ENCODE data around the gene C15orf62. TPM values are rescaled to one million over a fixed set of nuclear protein-coding genes. Genes with fewer than 3 reads are reported as not detected.

C15orf62 gene
- polyA plus RNA-seq, 4 donors: 0.88 to 5.1 (median 0.89) TPM; not detected in 1

- Histone ChIP-seq H3K9me3 (ENCODE audit: control insufficient read depth in 2 of 2, insufficient read depth in 1 of 2, low read depth in 1 of 2, low read length in 1 of 2) (no peaks in the 10 kb centered on the region), H3K27ac (ENCODE audit: low read depth in 1 of 3, low read length in 2 of 3) (no peak overlapping the region), H3K4me1 (ENCODE audit: control insufficient read depth in 3 of 3, insufficient read depth in 2 of 3, low read depth in 1 of 3, low read length in 2 of 3) (peaks cover 0 to 16% (median 0%) of the 10 kb centered on the region in 3 donors), H3K36me3 (ENCODE audit: control insufficient read depth in 3 of 3, insufficient read depth in 2 of 3, low read depth in 1 of 3, low read length in 3 of 3) (peaks cover 0 to 5% (median 2%) of the 10 kb centered on the region in 3 donors), H3K27me3 (ENCODE audit: control insufficient read depth in 3 of 3, insufficient read depth in 3 of 3, low read length in 3 of 3) (no peaks in the 10 kb centered on the region), H3K4me3 (ENCODE audit: low read depth in 1 of 3, low read length in 3 of 3) (no peak overlapping the region)
- 92 to 95% (median 95%) methylated on average over 2 of the region's 2 CpGs for WGBS, 3 donors
- FAIRE-seq (no peak), DNase-seq (no peak)
Measured at GRCh38 chr15:40821195-40821594, 51.4 kb downstream of the C15orf62 start.

Other genes with a start within 250 kb of the C15orf62 start
- 10 to 100 TPM; 22.3 to 35.5 (median 23.6) TPM for gene CCDC32, start 204.9 kb upstream of the C15orf62 start, polyA plus RNA-seq
- gene RPUSD2, start 200.7 kb upstream of the C15orf62 start, polyA plus RNA-seq: 10 to 100 TPM in 2 of 4 donors, 1 to 10 TPM in 2; 3.2 to 10.6 (median 7.0) TPM
- 10 to 100 TPM in 1 of 4 donors, 1 to 10 TPM in 3; 8.1 to 11.0 (median 8.9) TPM for gene KNL1, start 175.7 kb upstream of the C15orf62 start, polyA plus RNA-seq
- 1 to 10 TPM in 3 of 4 donors, under 1 TPM in 1; 0.89 to 8.5 (median 5.1) TPM for gene RAD51, start 74.8 kb upstream of the C15orf62 start, polyA plus RNA-seq
- 10 to 100 TPM; 36.6 to 80.8 (median 68.2) TPM for gene RMDN3, start 14.7 kb upstream of the C15orf62 start, polyA plus RNA-seq
- 100 to 1,000 TPM in 3 of 4 donors, 10 to 100 TPM in 1; 96.7 to 222 (median 147) TPM for gene GCHFR, start 5.9 kb upstream of the C15orf62 start, polyA plus RNA-seq
- 10 to 100 TPM; 28.1 to 94.6 (median 44.1) TPM for gene ZFYVE19, start 37.1 kb downstream of the C15orf62 start, polyA plus RNA-seq
- gene DNAJC17, start 37.5 kb downstream of the C15orf62 start, polyA plus RNA-seq: 10 to 100 TPM; 41.0 to 95.9 (median 59.1) TPM
- 100 to 1,000 TPM in 3 of 4 donors, 10 to 100 TPM in 1; 23.3 to 348 (median 226) TPM for gene PPP1R14D, start 58.7 kb downstream of the C15orf62 start, polyA plus RNA-seq
- 100 to 1,000 TPM in 3 of 4 donors, 10 to 100 TPM in 1; 85.0 to 258 (median 187) TPM for gene SPINT1, start 74.1 kb downstream of the C15orf62 start, polyA plus RNA-seq
- 1 to 10 TPM in 3 of 4 donors, under 1 TPM in 1; 0.67 to 1.9 (median 1.6) TPM for gene RHOV, start 104.3 kb downstream of the C15orf62 start, polyA plus RNA-seq
- gene VPS18, start 124.5 kb downstream of the C15orf62 start, polyA plus RNA-seq: 10 to 100 TPM in 3 of 4 donors, 1 to 10 TPM in 1; 7.6 to 20.2 (median 10.7) TPM
- gene DLL4, start 159.4 kb downstream of the C15orf62 start, polyA plus RNA-seq: 10 to 100 TPM in 2 of 4 donors, 1 to 10 TPM in 1, under 1 TPM in 1; 0.81 to 14.4 (median 7.3) TPM
- 10 to 100 TPM in 1 of 4 donors, 1 to 10 TPM in 2, under 1 TPM in 1; 0.96 to 37.3 (median 5.0) TPM for gene CHAC1, start 183.5 kb downstream of the C15orf62 start, polyA plus RNA-seq